GM21526 (cell line): ENCODE data around the gene POLRMT.

ENCODE experiments used
- ATAC-seq: cut with Tn5 transposase; IDR thresholded peaks from one replicate; pipeline ENCODE4 v1.9.1; 2021; ENCODE audit warnings: moderate library complexity; ENCODE audit not compliant: unreplicated experiment, low FRiP score

Gene POLRMT

DNA sequence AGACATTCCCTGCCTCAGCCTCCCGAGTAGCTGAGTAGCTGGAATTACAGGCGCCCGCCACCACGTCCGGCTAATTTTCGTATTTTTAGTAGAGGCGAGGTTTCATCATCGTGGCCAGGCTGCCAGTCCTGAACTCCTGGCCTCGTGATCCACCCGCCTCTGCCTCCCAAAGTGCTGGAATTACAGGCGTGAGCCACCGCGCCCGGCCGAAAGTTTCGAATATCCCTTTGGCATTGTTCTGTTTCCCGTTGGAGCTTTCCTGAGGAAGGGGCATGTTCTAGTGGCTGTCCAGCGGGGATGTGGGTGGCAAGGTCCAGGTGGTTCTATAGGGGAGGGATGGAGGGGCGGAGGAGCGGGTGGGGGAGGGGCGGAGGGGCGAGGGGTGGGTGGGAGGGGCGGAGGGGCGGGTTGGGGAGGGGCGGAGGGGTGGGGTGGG is 63.1 kb downstream of the POLRMT start:
- no peak for ATAC-seq

DNA sequence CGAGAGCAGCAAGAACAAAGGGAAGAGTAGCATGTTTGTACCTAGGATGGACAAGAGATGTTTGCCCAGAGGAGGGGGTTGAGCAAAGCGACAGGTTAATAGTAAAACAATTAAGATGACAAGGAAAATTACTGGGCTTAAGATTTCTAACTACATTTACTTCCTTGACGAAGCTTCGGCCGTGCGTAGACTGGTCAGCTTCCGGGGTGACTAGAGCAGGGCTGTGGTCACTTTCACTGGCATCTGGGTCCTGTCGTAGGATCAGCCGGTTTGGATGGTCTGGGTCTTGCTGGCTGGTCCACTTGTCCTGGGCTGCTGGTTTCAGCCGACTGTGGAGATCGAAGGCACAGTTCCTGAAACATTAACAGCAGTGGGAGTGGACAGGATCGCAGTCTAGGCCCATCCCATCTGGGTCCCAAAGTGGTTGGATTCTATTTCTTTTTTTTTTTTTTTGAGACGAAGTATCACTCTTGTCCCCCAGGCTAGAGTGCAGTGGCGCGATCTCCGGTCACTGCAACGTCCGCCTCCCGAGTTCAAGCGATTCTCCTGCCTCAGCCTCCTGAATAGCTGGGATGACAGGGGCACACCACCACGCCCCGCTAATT is 65.9 kb downstream of the POLRMT start:
- ATAC-seq: no peak
